H9 (cell line): ENCODE results near the gene SNX1. TPM values are rescaled to one million over a fixed set of nuclear protein-coding genes. Genes with fewer than 3 reads are reported as not detected.

Experiments
- DNase-seq: peaks from one replicate; pipeline ENCODE4 v3.0.0-alpha.2; 2017
- H2AFZ ChIP-seq: one replicate; pipeline ENCODE4 v1.6.1; 2013; ENCODE audit warnings: mild to moderate bottlenecking, low read length, control low read depth, moderate library complexity
- H2AK5ac ChIP-seq: 2 replicates; pipeline ENCODE4 v1.6.1; 2013; ENCODE audit warnings: low read length, control low read depth, mixed read lengths; ENCODE audit not compliant: insufficient read length
- H2BK120ac ChIP-seq: one replicate; pipeline ENCODE4 v1.6.1; 2013; ENCODE audit warnings: low read depth, mild to moderate bottlenecking, low read length, control low read depth, inconsistent platforms; ENCODE audit not compliant: poor library complexity, severe bottlenecking
- H2BK12ac ChIP-seq: 2 replicates; pipeline ENCODE4 v1.6.1; 2013; ENCODE audit warnings: low read length, control low read depth, mixed read lengths, low read depth; ENCODE audit not compliant: insufficient read length
- H2BK15ac ChIP-seq: 2 replicates; pipeline ENCODE4 v1.6.1; 2013; ENCODE audit warnings: low read depth, low read length, control low read depth
- H2BK20ac ChIP-seq: one replicate; pipeline ENCODE4 v1.6.1; 2013; ENCODE audit warnings: low read depth, mild to moderate bottlenecking, low read length, control low read depth, inconsistent platforms; ENCODE audit not compliant: poor library complexity, severe bottlenecking
- H2BK5ac ChIP-seq: 2 replicates; pipeline ENCODE4 v1.6.1; 2013; ENCODE audit warnings: low read length, control low read depth, mixed read lengths; ENCODE audit not compliant: insufficient read length
- H3K14ac ChIP-seq: 2 replicates; pipeline ENCODE4 v1.6.1; 2013; ENCODE audit warnings: low read length, control low read depth; ENCODE audit not compliant: insufficient read depth
- H3K18ac ChIP-seq: 2 replicates; pipeline ENCODE4 v1.6.1; 2013; ENCODE audit warnings: low read depth, mild to moderate bottlenecking, mixed read lengths, low read length, control low read depth; ENCODE audit not compliant: insufficient read length
- H3K23ac ChIP-seq: 2 replicates; pipeline ENCODE4 v1.6.1; 2013; ENCODE audit warnings: low read length, control low read depth, mixed read lengths, low read depth; ENCODE audit not compliant: insufficient read length
- H3K23me2 ChIP-seq: 2 replicates; pipeline ENCODE4 v1.6.1; 2013; ENCODE audit warnings: low read depth, mild to moderate bottlenecking, mixed read lengths, low read length, control low read depth; ENCODE audit not compliant: insufficient read length, poor library complexity, severe bottlenecking
- H3K27ac ChIP-seq: 2 replicates; pipeline ENCODE4 v1.5.1; 2013; ENCODE audit warnings: low read length, control low read depth, mixed read lengths, low read depth; ENCODE audit not compliant: insufficient read length
- H3K27me3 ChIP-seq: 2 replicates; pipeline ENCODE4 v1.6.1; 2013; ENCODE audit warnings: low read length, control low read depth, inconsistent platforms; ENCODE audit not compliant: insufficient read depth
- H3K4ac ChIP-seq: 2 replicates; pipeline ENCODE4 v1.6.1; 2013; ENCODE audit warnings: low read depth, mild to moderate bottlenecking, control low read depth, inconsistent platforms, low read length, moderate library complexity
- H3K4me1 ChIP-seq: 2 replicates; pipeline ENCODE4 v1.6.1; 2013; ENCODE audit warnings: low read length, control low read depth, inconsistent platforms; ENCODE audit not compliant: insufficient read depth
- H3K4me2 ChIP-seq: 2 replicates; pipeline ENCODE4 v1.6.1; 2013; ENCODE audit warnings: low read length, control low read depth, mixed read lengths; ENCODE audit not compliant: insufficient read length, insufficient read depth
- H3K56ac ChIP-seq: 2 replicates; pipeline ENCODE4 v1.6.1; 2013; ENCODE audit warnings: low read depth, mild to moderate bottlenecking, mixed read lengths, low read length, control low read depth; ENCODE audit not compliant: insufficient read length
- H3K79me1 ChIP-seq: 2 replicates; pipeline ENCODE4 v1.6.1; 2013; ENCODE audit warnings: low read depth, mild to moderate bottlenecking, moderate library complexity, low read length, control low read depth, inconsistent platforms; ENCODE audit not compliant: insufficient read depth, poor library complexity, severe bottlenecking
- H3K79me2 ChIP-seq: 2 replicates; pipeline ENCODE4 v1.6.1; 2013; ENCODE audit warnings: low read length, control low read depth, inconsistent platforms; ENCODE audit not compliant: insufficient read depth
- H3K9ac ChIP-seq: 2 replicates; pipeline ENCODE4 v1.6.1; 2013; ENCODE audit warnings: low read length, control low read depth, mixed read lengths; ENCODE audit not compliant: insufficient read length; ENCODE audit errors: extremely low read depth
- H3K9me3 ChIP-seq: one replicate; pipeline ENCODE4 v1.6.1; 2013; ENCODE audit warnings: low read depth, low read length, inconsistent platforms; ENCODE audit not compliant: control insufficient read depth
- H3T11ph ChIP-seq: one replicate; pipeline ENCODE4 v1.6.1; 2013; ENCODE audit warnings: mild to moderate bottlenecking, low read length, control low read depth, inconsistent platforms
- H4K20me1 ChIP-seq: one replicate; pipeline ENCODE4 v1.6.1; 2013; ENCODE audit not compliant: control insufficient read depth, insufficient read length, insufficient read depth
- H4K5ac ChIP-seq: 2 replicates; pipeline ENCODE4 v1.6.1; 2013; ENCODE audit warnings: low read depth, mild to moderate bottlenecking, mixed read lengths, low read length, control low read depth; ENCODE audit not compliant: insufficient read length
- H4K8ac ChIP-seq: replicated peaks from 2 replicates; pipeline ENCODE4 v1.6.1; 2013; ENCODE audit warnings: low read length, control low read depth, mixed read lengths, low read depth; ENCODE audit not compliant: insufficient read length
- H4K91ac ChIP-seq: 2 replicates; pipeline ENCODE4 v1.6.1; 2013; ENCODE audit warnings: low read depth, mild to moderate bottlenecking, moderate library complexity, mixed read lengths, low read length, control low read depth; ENCODE audit not compliant: insufficient read length
- H3K27ac Mint-ChIP-seq, 3 experiments: 2 replicates in 2 of 3; 3 replicates in 1 of 3; pipeline ENCODE4 v1.8.0; 2020 to 2021; ENCODE audit warnings: mixed read lengths in 3 of 3, mild to moderate bottlenecking in 1 of 3, moderate library complexity in 1 of 3
- H3K27me3 Mint-ChIP-seq: 2 replicates; pipeline ENCODE4 v1.8.0; 2021; ENCODE audit warnings: low read depth, mild to moderate bottlenecking, moderate library complexity, mixed read lengths
- H3K36me3 Mint-ChIP-seq, 3 experiments: 2 replicates in 2 of 3; 3 replicates in 1 of 3; pipeline ENCODE4 v1.8.0; 2020 to 2021; ENCODE audit warnings: low read depth in 3 of 3, mixed read lengths in 3 of 3; ENCODE audit not compliant: insufficient read depth in 1 of 3
- H3K4me1 Mint-ChIP-seq, 2 experiments: 2 replicates each; pipeline ENCODE4 v1.8.0; 2020; ENCODE audit warnings: mixed read lengths in 2 of 2
- H3K4me3 Mint-ChIP-seq, 2 experiments: 2 replicates in 1 of 2; 3 replicates in 1 of 2; pipeline ENCODE4 v1.8.0; 2020 to 2021; ENCODE audit warnings: mild to moderate bottlenecking in 2 of 2, mixed read lengths in 2 of 2, moderate library complexity in 1 of 2
- H3K9me3 Mint-ChIP-seq, 2 experiments: 2 replicates in 1 of 2; 3 replicates in 1 of 2; pipeline ENCODE4 v1.8.0; 2020; ENCODE audit warnings: mild to moderate bottlenecking in 2 of 2, mixed read lengths in 2 of 2, moderate library complexity in 1 of 2
- WGBS: extraction: QIAGEN DNeasy Blood & Tissue Kit; methylation state at CpG from one replicate; pipeline ENCODE4 v1.1.7; 2013; ENCODE audit warnings: missing lambda C conversion rate, low lambda C conversion rate, mixed read lengths; ENCODE audit not compliant: insufficient read length; ENCODE audit errors: extremely low coverage; 5-methylcytosine and 5-hydroxymethylcytosine counted together
- total RNA-seq: library from RNA; stranded (reverse); gene quantifications from 2 replicates; pipeline ENCODE4 v1.2.1, GENCODE V29; 2021
- TF ChIP-seq, protein P1 (sequence below): fragments of 200-600 bp; sonication (generic); conservative IDR thresholded peaks from 3 replicates; pipeline ENCODE4 v1.8.0; 2021; ENCODE audit warnings: antibody characterized with exemption, mild to moderate bottlenecking

SNX1 gene
- total RNA-seq, 1 experiment from 2014 or later: 58.8 TPM

DNA sequence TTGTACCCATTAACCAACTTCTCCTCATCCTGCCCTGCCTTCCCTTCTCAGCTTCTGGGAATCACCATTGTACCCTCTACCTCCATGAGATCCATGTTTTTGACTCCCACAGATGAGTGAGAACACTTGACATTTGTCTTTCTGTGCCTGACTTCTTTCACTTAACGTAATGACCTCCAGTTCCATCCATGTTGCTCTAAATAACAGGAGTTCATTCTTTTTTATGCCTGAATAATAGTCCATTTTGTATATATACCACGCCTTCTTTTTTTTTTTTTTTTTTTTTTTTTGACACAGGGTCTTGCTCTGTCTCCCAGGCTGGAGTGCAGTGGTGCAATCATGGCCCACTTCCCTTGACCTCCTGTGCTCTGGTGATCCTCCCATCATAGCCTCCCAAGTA lies 6.7 kb downstream of the SNX1 start:
- Histone ChIP-seq H3K9me3 (no peaks in the 10 kb centered on the region), H3K79me2 (peaks cover 2% of the 10 kb centered on the region; the same call in 1 of the 2 replicates), H2AFZ (no peak overlapping the region), H3K27ac (no peak overlapping the region), H2BK5ac (no peak overlapping the region), H2BK15ac (no peak overlapping the region), H4K5ac (no peak overlapping the region), H3K9ac (no peak overlapping the region), H3T11ph (no peak overlapping the region), H3K14ac (no peak overlapping the region), H3K56ac (no peak overlapping the region), H2AK5ac (no peak overlapping the region), H2BK120ac (no peak overlapping the region), H4K8ac (no peak overlapping the region), H3K4me1 (no peaks in the 10 kb centered on the region), H3K79me1 (peaks cover 5% of the 10 kb centered on the region), H3K23ac (no peak overlapping the region), H3K27me3 (no peaks in the 10 kb centered on the region), H3K4ac (no peak overlapping the region), H3K23me2 (no peaks in the 10 kb centered on the region), H2BK12ac (no peak overlapping the region), H2BK20ac (no peak overlapping the region), H3K4me2 (no peak overlapping the region), H3K18ac (no peak overlapping the region), H4K91ac (no peak overlapping the region), H4K20me1 (no peaks in the 10 kb centered on the region)
- Mint-ChIP-seq H3K4me1 (peaks cover under 1 to 7% of the 10 kb centered on the region in 2 experiments; a peak in 2 of 4 replicates), H3K27me3 (no peaks in the 10 kb centered on the region), H3K27ac (no peak overlapping the region), H3K9me3 (no peaks in the 10 kb centered on the region), H3K4me3 (no peak overlapping the region), H3K36me3 (peaks cover 0 to 2% (median 0%) of the 10 kb centered on the region in 3 experiments; a peak in 2 of 7 replicates)
- TF ChIP-seq, protein P1, sequence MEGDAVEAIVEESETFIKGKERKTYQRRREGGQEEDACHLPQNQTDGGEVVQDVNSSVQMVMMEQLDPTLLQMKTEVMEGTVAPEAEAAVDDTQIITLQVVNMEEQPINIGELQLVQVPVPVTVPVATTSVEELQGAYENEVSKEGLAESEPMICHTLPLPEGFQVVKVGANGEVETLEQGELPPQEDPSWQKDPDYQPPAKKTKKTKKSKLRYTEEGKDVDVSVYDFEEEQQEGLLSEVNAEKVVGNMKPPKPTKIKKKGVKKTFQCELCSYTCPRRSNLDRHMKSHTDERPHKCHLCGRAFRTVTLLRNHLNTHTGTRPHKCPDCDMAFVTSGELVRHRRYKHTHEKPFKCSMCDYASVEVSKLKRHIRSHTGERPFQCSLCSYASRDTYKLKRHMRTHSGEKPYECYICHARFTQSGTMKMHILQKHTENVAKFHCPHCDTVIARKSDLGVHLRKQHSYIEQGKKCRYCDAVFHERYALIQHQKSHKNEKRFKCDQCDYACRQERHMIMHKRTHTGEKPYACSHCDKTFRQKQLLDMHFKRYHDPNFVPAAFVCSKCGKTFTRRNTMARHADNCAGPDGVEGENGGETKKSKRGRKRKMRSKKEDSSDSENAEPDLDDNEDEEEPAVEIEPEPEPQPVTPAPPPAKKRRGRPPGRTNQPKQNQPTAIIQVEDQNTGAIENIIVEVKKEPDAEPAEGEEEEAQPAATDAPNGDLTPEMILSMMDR: no peak
- DNase-seq: no peak
- no CpG with 5 or more reads among the region's 2 CpGs for WGBS
